ENCODE data around the gene RGR.

- TF ChIP-seq POLR2A (IDR thresholded peaks at IDR 0.05) = no peak
- no peak for TF ChIP-seq CTCF (IDR thresholded peaks at IDR 0.05)
These were observed 16.5 kb downstream of the RGR start for GRCh38 chr10:84261236-84261915.
